ENCODE results near the gene FZD1.

FZD1 gene

DNA sequence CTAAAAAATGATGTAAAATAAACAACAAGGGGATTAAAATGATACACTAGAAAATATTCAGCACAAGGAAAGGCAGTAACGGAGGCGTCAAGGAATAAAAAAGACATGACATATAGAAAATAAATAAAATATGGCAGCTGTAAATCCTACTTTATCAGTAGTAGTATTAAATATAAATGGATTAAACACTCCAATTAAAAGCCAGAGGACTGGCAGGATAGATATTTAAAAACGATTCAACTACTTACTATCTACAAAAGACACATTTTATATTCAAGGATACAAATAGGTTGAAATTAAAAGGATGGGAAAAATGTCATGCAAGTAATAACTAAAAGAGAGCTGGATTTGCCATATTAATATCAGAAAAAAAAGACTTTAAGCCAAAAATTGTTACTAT is 43.2 kb downstream of the FZD1 start:
- TF ChIP-seq, protein P1, sequence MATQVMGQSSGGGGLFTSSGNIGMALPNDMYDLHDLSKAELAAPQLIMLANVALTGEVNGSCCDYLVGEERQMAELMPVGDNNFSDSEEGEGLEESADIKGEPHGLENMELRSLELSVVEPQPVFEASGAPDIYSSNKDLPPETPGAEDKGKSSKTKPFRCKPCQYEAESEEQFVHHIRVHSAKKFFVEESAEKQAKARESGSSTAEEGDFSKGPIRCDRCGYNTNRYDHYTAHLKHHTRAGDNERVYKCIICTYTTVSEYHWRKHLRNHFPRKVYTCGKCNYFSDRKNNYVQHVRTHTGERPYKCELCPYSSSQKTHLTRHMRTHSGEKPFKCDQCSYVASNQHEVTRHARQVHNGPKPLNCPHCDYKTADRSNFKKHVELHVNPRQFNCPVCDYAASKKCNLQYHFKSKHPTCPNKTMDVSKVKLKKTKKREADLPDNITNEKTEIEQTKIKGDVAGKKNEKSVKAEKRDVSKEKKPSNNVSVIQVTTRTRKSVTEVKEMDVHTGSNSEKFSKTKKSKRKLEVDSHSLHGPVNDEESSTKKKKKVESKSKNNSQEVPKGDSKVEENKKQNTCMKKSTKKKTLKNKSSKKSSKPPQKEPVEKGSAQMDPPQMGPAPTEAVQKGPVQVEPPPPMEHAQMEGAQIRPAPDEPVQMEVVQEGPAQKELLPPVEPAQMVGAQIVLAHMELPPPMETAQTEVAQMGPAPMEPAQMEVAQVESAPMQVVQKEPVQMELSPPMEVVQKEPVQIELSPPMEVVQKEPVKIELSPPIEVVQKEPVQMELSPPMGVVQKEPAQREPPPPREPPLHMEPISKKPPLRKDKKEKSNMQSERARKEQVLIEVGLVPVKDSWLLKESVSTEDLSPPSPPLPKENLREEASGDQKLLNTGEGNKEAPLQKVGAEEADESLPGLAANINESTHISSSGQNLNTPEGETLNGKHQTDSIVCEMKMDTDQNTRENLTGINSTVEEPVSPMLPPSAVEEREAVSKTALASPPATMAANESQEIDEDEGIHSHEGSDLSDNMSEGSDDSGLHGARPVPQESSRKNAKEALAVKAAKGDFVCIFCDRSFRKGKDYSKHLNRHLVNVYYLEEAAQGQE (IDR thresholded peaks at IDR 0.05; ENCODE audit: low read depth), result no peak
- TF ChIP-seq TEAD4 (IDR thresholded peaks at IDR 0.05) (no peak), EGR1 (IDR thresholded peaks at IDR 0.05) (no peak), FOXM1 (IDR thresholded peaks at IDR 0.05; ENCODE audit: borderline replicate concordance, low read depth) (no peak), CEBPB (IDR thresholded peaks at IDR 0.05) (no peak), NFIC (IDR thresholded peaks at IDR 0.05) (no peak), CREB1 (IDR thresholded peaks at IDR 0.05; ENCODE audit: low read depth) (no peak)

GRCh38 chr7:91310830-91311460 is 46.7 kb downstream of the FZD1 start:
- no peak for TF ChIP-seq TAF1 (IDR thresholded peaks at IDR 0.05; ENCODE audit: low read depth)
- no peak for TF ChIP-seq EP300 (IDR thresholded peaks at IDR 0.05; ENCODE audit: borderline replicate concordance)
- TF ChIP-seq USF1 (IDR thresholded peaks at IDR 0.05), result no peak
- TF ChIP-seq, protein P2, sequence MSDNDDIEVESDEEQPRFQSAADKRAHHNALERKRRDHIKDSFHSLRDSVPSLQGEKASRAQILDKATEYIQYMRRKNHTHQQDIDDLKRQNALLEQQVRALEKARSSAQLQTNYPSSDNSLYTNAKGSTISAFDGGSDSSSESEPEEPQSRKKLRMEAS (IDR thresholded peaks at IDR 0.05), result no peak
- TF ChIP-seq CEBPB (IDR thresholded peaks at IDR 0.05), result no peak
- no peak for TF ChIP-seq NFIC (IDR thresholded peaks at IDR 0.05)
- TF ChIP-seq YY1 (IDR thresholded peaks at IDR 0.05; ENCODE audit: low read depth), result no peak
- TF ChIP-seq EGR1 (IDR thresholded peaks at IDR 0.05), result no peak
- TF ChIP-seq ZBTB7A (IDR thresholded peaks at IDR 0.05; ENCODE audit: low read depth), result no peak
- TF ChIP-seq TEAD4 (IDR thresholded peaks at IDR 0.05), result no peak
- TF ChIP-seq RAD21 (IDR thresholded peaks at IDR 0.05; ENCODE audit: low read depth), result no peak
- no peak for TF ChIP-seq TCF12 (IDR thresholded peaks at IDR 0.05; ENCODE audit: low read depth)
- no peak for TF ChIP-seq FOXM1 (IDR thresholded peaks at IDR 0.05; ENCODE audit: borderline replicate concordance, low read depth)
- TF ChIP-seq, protein P1 (IDR thresholded peaks at IDR 0.05; ENCODE audit: low read depth), result no peak
- no peak for TF ChIP-seq CREB1 (IDR thresholded peaks at IDR 0.05; ENCODE audit: low read depth)

- TF ChIP-seq RAD21 (IDR thresholded peaks at IDR 0.05; ENCODE audit: low read depth) (no peak), EGR1 (IDR thresholded peaks at IDR 0.05) (no peak), CEBPB (IDR thresholded peaks at IDR 0.05) (no peak)
Measured at GRCh38 chr7:91311839-91312238, 47.6 kb downstream of the FZD1 start.

DNA sequence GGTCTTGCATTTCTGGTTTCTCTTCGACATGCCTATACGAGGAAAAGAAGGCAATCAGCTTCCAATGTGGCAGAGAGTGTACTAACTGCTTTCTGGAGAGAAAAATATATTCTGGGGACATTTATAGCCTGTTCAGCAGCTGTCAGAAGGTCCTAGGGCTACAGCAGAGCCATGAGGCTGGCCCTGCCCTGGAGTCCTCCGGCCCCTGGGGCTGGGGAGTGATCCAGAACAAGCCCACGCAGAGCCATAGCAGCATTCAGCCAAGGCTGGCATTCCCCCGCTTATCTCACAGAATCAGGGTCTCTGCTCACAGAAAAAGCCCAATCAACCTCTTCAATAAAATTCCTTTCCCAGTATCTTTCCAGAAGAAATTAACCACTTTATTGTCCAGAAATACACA is 48.9 kb downstream of the FZD1 start:
- TF ChIP-seq NFIC (IDR thresholded peaks at IDR 0.05) (no peak), CEBPB (IDR thresholded peaks at IDR 0.05) (no peak), CREB1 (IDR thresholded peaks at IDR 0.05; ENCODE audit: low read depth) (no peak), USF1 (IDR thresholded peaks at IDR 0.05) (no peak), ZBTB7A (IDR thresholded peaks at IDR 0.05; ENCODE audit: low read depth) (no peak), TAF1 (IDR thresholded peaks at IDR 0.05; ENCODE audit: low read depth) (no peak), YY1 (IDR thresholded peaks at IDR 0.05; ENCODE audit: low read depth) (no peak), TEAD4 (IDR thresholded peaks at IDR 0.05) (no peak), TCF12 (IDR thresholded peaks at IDR 0.05; ENCODE audit: low read depth) (no peak), EP300 (IDR thresholded peaks at IDR 0.05; ENCODE audit: borderline replicate concordance) (no peak), FOXM1 (IDR thresholded peaks at IDR 0.05; ENCODE audit: borderline replicate concordance, low read depth) (no peak), RAD21 (IDR thresholded peaks at IDR 0.05; ENCODE audit: low read depth) (no peak)
- TF ChIP-seq, protein P2 (IDR thresholded peaks at IDR 0.05), result no peak
- TF ChIP-seq, protein P1 (IDR thresholded peaks at IDR 0.05; ENCODE audit: low read depth), result no peak
